ENCODE data around the gene COL5A3. TPM values are rescaled to one million over a fixed set of nuclear protein-coding genes. Genes with fewer than 3 reads are reported as not detected.

COL5A3 gene
- total RNA-seq, 1 donor from 2014 or later, result not detected

- no peak for DNase-seq (ENCODE audit: low read depth, low spot score)
Measured at GRCh38 chr19:10011974-10012373, 1.7 kb upstream of the COL5A3 start.

GRCh38 chr19:10010939-10011338 is 635 bp upstream of the COL5A3 start:
- no peak for DNase-seq (ENCODE audit: low read depth, low spot score)

- DNase-seq (ENCODE audit: low read depth, low spot score), result no peak
Measured at GRCh38 chr19:10009714-10010224, 535 bp downstream of the COL5A3 start.

GRCh38 chr19:10008184-10008765 is 2.0 kb downstream of the COL5A3 start:
- DNase-seq (ENCODE audit: low read depth, low spot score), result no peak

GRCh38 chr19:10007371-10008183 is 2.7 kb downstream of the COL5A3 start:
- DNase-seq (ENCODE audit: low read depth, low spot score), result no peak

- DNase-seq (ENCODE audit: low read depth, low spot score), result no peak
Measured at GRCh38 chr19:10006752-10007323, 3.5 kb downstream of the COL5A3 start.

GRCh38 chr19:10006335-10006708 is 4.0 kb downstream of the COL5A3 start:
- no peak for DNase-seq (ENCODE audit: low read depth, low spot score)

- DNase-seq (ENCODE audit: low read depth, low spot score), result no peak
Measured at GRCh38 chr19:10005632-10006334, 4.5 kb downstream of the COL5A3 start.

- no peak for DNase-seq (ENCODE audit: low read depth, low spot score)
Measured at GRCh38 chr19:10004617-10005016, 5.7 kb downstream of the COL5A3 start.

GRCh38 chr19:10003271-10003670 is 7.0 kb downstream of the COL5A3 start:
- no peak for DNase-seq (ENCODE audit: low read depth, low spot score)

GRCh38 chr19:10001899-10002298 is 8.4 kb downstream of the COL5A3 start:
- no peak for DNase-seq (ENCODE audit: low read depth, low spot score)

GRCh38 chr19:10000171-10000826 is 10.0 kb downstream of the COL5A3 start:
- no peak for DNase-seq (ENCODE audit: low read depth, low spot score)

- no peak for DNase-seq (ENCODE audit: low read depth, low spot score)
Measured at GRCh38 chr19:9996541-9996940, 13.8 kb downstream of the COL5A3 start.

GRCh38 chr19:9995999-9996398 is 14.3 kb downstream of the COL5A3 start:
- no peak for DNase-seq (ENCODE audit: low read depth, low spot score)

GRCh38 chr19:9995084-9995483 is 15.2 kb downstream of the COL5A3 start:
- no peak for DNase-seq (ENCODE audit: low read depth, low spot score)

GRCh38 chr19:9991425-9992191 is 18.7 kb downstream of the COL5A3 start:
- no peak for DNase-seq (ENCODE audit: low read depth, low spot score)

GRCh38 chr19:9989504-9989903 is 20.8 kb downstream of the COL5A3 start:
- DNase-seq (ENCODE audit: low read depth, low spot score), result no peak

- DNase-seq (ENCODE audit: low read depth, low spot score), result no peak
Measured at GRCh38 chr19:9986787-9987281, 23.5 kb downstream of the COL5A3 start.

GRCh38 chr19:9981406-9982260 is 28.7 kb downstream of the COL5A3 start:
- DNase-seq (ENCODE audit: low read depth, low spot score), result no peak

- no peak for DNase-seq (ENCODE audit: low read depth, low spot score)
Measured at GRCh38 chr19:9972103-9972502, 38.2 kb downstream of the COL5A3 start.
